Type B pancreatic cell (in vitro differentiated cells): Measurements from ENCODE around the gene LDLRAD4. TPM values are rescaled to one million over a fixed set of nuclear protein-coding genes. Genes with fewer than 3 reads are reported as not detected.

ENCODE experiments used
- DNase-seq: peaks from one replicate; pipeline ENCODE4 v3.0.0; 2021; ENCODE audit warnings: mixed read lengths; ENCODE audit not compliant: unreplicated experiment; ENCODE audit errors: extremely low spot score
- H3K27ac Mint-ChIP-seq: 2 replicates; pipeline ENCODE4 v1.8.0; 2021; ENCODE audit warnings: mild to moderate bottlenecking, mixed read lengths
- H3K27me3 Mint-ChIP-seq: 2 replicates; pipeline ENCODE4 v1.8.0; 2021; ENCODE audit warnings: mixed read lengths
- H3K36me3 Mint-ChIP-seq: 2 replicates; pipeline ENCODE4 v1.8.0; 2021; ENCODE audit warnings: mixed read lengths
- H3K4me1 Mint-ChIP-seq: one replicate; pipeline ENCODE4 v1.8.0; 2021; ENCODE audit warnings: mixed read lengths; ENCODE audit not compliant: unreplicated experiment
- H3K4me3 Mint-ChIP-seq: 2 replicates; pipeline ENCODE4 v1.8.0; 2021; ENCODE audit warnings: mild to moderate bottlenecking, mixed read lengths
- H3K9me3 Mint-ChIP-seq: 2 replicates; pipeline ENCODE4 v1.8.0; 2021; ENCODE audit warnings: mixed read lengths
- total RNA-seq: library from RNA; stranded (reverse); gene quantifications from 2 replicates; pipeline ENCODE4 v1.2.1, GENCODE V29; 2021; ENCODE audit warnings: low replicate concordance
- TF ChIP-seq, protein P1 (sequence below): fragments of 200-600 bp; sonication (generic); conservative IDR thresholded peaks from 2 replicates; pipeline ENCODE4 v1.5.0; 2021; ENCODE audit warnings: antibody characterized with exemption, mild to moderate bottlenecking

The LDLRAD4 gene
- total RNA-seq, 1 donor from 2014 or later = 2.4 TPM

DNA sequence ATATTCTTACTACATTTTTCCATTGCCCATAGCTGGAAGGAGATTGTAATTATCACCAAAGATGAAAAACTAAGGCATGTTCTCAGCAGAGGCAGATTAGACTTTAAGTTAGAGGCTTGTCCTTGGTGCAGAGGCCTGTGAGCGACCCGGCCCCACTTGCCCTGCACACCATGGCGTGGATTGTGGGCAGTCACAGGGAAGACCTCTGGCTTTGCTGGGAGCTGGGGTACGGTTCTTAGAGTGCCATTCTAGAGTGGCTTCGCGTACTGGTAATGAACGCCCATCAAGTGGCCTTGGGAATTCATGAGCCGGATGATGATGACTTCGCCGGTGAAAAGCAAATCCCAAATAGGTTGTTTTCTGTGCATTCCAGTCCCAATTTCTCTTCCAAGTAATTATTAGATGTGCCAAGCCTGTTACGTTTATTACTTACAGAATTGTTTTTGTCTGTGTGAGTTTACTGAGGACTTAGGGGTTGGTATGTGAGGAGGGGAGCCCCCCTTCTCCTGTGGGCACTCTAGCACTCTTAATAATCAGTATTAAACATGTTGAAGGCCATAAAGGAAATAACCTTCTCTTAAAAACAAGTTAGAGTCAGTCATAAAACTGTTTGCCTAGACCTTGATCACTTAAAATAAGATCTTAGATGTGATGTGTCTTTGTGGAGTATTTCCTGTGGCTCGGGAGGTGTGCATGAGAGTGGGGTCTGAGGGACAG is 90.6 kb downstream of the LDLRAD4 start:
- TF ChIP-seq, protein P1, sequence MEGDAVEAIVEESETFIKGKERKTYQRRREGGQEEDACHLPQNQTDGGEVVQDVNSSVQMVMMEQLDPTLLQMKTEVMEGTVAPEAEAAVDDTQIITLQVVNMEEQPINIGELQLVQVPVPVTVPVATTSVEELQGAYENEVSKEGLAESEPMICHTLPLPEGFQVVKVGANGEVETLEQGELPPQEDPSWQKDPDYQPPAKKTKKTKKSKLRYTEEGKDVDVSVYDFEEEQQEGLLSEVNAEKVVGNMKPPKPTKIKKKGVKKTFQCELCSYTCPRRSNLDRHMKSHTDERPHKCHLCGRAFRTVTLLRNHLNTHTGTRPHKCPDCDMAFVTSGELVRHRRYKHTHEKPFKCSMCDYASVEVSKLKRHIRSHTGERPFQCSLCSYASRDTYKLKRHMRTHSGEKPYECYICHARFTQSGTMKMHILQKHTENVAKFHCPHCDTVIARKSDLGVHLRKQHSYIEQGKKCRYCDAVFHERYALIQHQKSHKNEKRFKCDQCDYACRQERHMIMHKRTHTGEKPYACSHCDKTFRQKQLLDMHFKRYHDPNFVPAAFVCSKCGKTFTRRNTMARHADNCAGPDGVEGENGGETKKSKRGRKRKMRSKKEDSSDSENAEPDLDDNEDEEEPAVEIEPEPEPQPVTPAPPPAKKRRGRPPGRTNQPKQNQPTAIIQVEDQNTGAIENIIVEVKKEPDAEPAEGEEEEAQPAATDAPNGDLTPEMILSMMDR = no peak
- Mint-ChIP-seq H3K4me3 (no peak overlapping the region), H3K36me3 (no peaks in the 10 kb centered on the region), H3K27me3 (peaks cover 3% of the 10 kb centered on the region), H3K27ac (no peak overlapping the region), H3K9me3 (no peaks in the 10 kb centered on the region), H3K4me1 (peaks cover 6% of the 10 kb centered on the region)
- no peak for DNase-seq

DNA sequence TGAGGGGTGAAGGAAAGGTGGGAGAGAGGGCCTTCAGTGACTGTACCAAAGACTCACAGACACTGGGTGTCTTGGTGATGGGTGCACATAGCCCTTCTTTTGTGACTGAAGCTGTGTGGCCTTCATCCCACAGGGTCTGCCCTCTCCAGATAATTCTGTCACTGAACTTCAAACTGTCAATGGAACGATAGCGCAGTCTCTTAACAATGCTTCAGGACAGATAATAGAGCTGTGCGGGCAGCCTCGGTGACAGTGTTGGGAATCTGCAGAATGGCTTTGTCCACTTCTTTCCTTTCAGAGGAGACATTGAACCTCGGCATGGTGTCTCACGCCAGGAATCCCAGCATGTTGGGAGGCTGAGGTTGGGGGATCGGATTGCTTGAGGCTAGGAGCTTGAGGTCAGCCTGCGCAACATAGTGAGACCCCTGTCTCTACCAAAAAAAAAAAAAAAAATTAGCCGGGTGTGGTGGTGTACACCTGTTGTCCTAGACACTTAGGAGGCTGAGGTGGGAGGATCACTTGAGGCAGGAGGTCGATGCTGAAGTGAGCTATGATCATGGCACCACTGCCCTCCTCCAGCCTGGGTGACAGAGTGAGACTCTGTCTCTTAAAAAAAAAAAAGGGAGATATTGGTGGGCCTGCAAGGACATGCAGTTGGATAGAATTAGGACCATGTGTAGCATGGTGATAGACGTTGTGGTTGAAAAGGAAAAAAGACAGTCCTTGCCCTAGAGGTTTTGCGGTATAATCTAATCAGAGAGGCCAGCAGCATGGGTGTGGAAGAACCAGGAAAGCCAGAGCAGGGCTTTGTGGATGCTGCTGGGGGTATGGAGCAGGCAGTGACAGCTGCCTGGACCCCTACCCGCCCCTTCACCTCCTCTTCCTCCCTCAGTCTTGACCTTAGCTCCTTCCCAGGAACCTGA is 91.4 kb downstream of the LDLRAD4 start:
- Mint-ChIP-seq H3K27me3 (peaks cover 3% of the 10 kb centered on the region), H3K36me3 (no peaks in the 10 kb centered on the region), H3K27ac (no peak overlapping the region), H3K9me3 (no peaks in the 10 kb centered on the region), H3K4me1 (peaks cover 6% of the 10 kb centered on the region), H3K4me3 (no peak overlapping the region)
- TF ChIP-seq, protein P1 = no peak
- no peak for DNase-seq

DNA sequence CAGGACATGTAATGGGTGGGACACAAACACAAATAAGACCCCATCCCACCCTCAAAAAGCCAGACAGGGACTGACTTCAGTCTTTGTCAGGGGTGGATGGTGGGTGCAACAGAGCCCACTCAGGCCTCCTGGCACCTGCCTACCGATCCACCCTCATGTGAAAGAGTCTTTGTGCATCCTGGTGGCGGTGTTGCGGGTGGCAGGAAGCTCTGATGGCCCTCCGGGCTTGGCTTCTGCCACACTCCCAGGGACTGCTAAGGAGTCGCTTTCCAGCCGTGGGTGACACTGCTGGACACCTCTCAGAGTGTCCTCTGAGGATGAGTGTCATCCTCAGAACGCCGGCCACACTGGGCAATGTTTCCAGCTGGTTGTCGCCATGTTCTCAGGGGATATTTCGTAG is 92.6 kb downstream of the LDLRAD4 start:
- no peak overlapping the region for H3K27ac Mint-ChIP-seq
- peaks cover 7% of the 10 kb centered on the region for H3K9me3 Mint-ChIP-seq
- TF ChIP-seq, protein P1 = no peak
- H3K36me3 Mint-ChIP-seq = no peaks in the 10 kb centered on the region
- H3K4me1 Mint-ChIP-seq = peaks cover 6% of the 10 kb centered on the region
- H3K27me3 Mint-ChIP-seq = peaks cover 3% of the 10 kb centered on the region
- no peak overlapping the region for H3K4me3 Mint-ChIP-seq
- no peak for DNase-seq

DNA sequence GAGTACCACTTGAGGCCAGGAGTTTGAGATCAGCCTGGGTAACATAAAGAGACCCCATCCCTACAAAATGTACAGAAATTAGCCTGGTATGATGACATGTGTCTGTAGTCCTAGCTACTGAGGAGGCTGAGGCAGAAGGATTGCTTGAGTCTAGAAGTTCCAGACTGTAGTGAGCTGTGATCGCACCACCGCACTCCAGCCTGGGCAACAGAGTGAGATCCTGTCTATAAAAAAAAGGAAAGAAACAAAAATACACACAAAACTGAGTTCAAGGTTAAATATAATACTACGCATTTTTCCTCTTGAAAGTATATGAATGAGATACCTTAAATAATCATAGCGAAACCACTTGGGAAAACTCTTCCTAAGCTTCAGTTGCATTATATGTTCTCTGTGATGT is 94.0 kb downstream of the LDLRAD4 start:
- no peak overlapping the region for H3K4me3 Mint-ChIP-seq
- H3K36me3 Mint-ChIP-seq = no peaks in the 10 kb centered on the region
- H3K27me3 Mint-ChIP-seq = peaks cover 3% of the 10 kb centered on the region
- H3K9me3 Mint-ChIP-seq = peaks cover 9% of the 10 kb centered on the region
- TF ChIP-seq, protein P1 = no peak
- H3K27ac Mint-ChIP-seq = no peak overlapping the region
- H3K4me1 Mint-ChIP-seq = no peaks in the 10 kb centered on the region
- no peak for DNase-seq

DNA sequence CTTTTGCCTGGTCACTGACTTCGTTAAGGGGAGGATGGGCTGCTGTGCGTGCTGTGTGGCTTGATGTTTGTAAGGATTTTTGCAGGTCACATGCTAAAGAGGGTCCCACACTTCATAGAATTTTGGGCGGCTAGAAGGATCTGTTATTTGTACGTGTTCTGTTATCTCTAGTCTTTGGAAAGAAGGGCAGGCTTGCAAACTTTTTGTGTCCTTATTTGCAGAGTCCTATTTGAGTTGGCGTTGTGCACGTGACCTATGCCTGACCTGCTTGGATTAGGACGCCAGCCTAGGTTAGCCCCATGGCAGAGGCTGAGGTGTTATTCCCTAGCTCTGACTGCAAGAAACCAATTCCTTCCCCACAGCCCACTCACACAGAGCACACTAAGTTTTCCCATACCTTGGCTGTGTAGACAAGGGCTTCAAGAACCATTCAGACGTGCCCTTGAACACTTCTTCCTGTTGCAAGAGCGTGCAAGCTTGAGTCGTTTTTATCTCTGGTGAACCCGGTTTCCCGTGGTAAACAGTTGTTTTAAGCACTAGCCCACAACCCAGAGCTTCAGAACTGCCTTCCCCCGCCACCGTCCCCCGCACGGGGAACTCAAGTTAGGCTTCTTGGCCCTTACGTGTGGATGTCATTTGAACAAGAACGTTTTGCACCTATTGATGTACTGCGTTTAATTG is 94.6 kb downstream of the LDLRAD4 start:
- Mint-ChIP-seq H3K27me3 (peaks cover 3% of the 10 kb centered on the region), H3K4me1 (no peaks in the 10 kb centered on the region), H3K36me3 (no peaks in the 10 kb centered on the region), H3K27ac (no peak overlapping the region), H3K4me3 (no peak overlapping the region), H3K9me3 (peaks cover 9% of the 10 kb centered on the region)
- TF ChIP-seq, protein P1 = no peak
- DNase-seq = no peak
